ENCODE results near the gene AOPEP.

AOPEP gene

DNA sequence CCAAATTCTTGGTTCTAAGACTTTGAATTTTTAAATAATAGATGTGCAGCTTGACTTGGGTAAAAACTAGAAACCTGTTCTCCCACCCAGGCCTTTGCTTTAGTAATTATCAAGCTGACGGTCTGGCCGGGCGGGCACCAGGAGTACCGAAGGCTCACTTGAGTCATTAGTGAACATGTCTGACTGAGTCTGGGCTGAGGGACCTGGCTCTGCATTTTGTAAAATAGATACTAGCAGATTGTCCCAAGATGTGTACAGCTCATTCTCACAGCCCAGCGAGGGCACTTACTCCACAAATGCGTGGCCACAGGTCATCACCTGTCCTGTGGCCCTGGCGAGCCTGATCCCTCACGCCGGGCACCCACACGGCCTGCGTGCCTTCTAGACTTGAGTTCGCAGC lies 374.8 kb downstream of the AOPEP start:
- H3F3A ChIP-seq (ENCODE audit: insufficient read depth, low read length), result no peaks in the 10 kb centered on the region
- H3K27ac ChIP-seq (ENCODE audit: low read depth, low read length, poor library complexity, severe bottlenecking), result no peak overlapping the region
- no peaks in the 10 kb centered on the region for H3K4me1 ChIP-seq (ENCODE audit: insufficient read depth, low read length, severe bottlenecking)
- H3K79me2 ChIP-seq (ENCODE audit: insufficient read depth, low read length), result no peaks in the 10 kb centered on the region
- H3K4me3 ChIP-seq (ENCODE audit: low read depth, low read length, poor library complexity, severe bottlenecking), result no peak overlapping the region
- H3K9ac ChIP-seq (ENCODE audit: low read length), result no peak overlapping the region
- H3K9me2 ChIP-seq (ENCODE audit: low read depth, low read length), result no peaks in the 10 kb centered on the region
- TF ChIP-seq EZH2 (IDR thresholded peaks at IDR 0.05; ENCODE audit: borderline replicate concordance, low read length), result no peak
- TF ChIP-seq CTCF (IDR thresholded peaks at IDR 0.05; ENCODE audit: low read length), result no peak
- no peaks in the 10 kb centered on the region for H3K27me3 ChIP-seq (ENCODE audit: insufficient read depth, low read length)
- H3K9me3 ChIP-seq (ENCODE audit: low read length), result no peaks in the 10 kb centered on the region
- peaks cover 11% of the 10 kb centered on the region for H3K36me3 ChIP-seq (ENCODE audit: insufficient read depth, low read length)
- no peaks in the 10 kb centered on the region for H4K20me1 ChIP-seq (ENCODE audit: insufficient read depth, low read length)
- H3K4me2 ChIP-seq (ENCODE audit: low read length), result no peak overlapping the region
- H2AFZ ChIP-seq (ENCODE audit: low read length), result no peak overlapping the region

GRCh38 chr9:95102001-95102433 lies 375.5 kb downstream of the AOPEP start:
- no peaks in the 10 kb centered on the region for H3K79me2 ChIP-seq (ENCODE audit: insufficient read depth, low read length)
- H3K27me3 ChIP-seq (ENCODE audit: insufficient read depth, low read length), result no peaks in the 10 kb centered on the region
- H3K9me3 ChIP-seq (ENCODE audit: low read length), result no peaks in the 10 kb centered on the region
- H3K36me3 ChIP-seq (ENCODE audit: insufficient read depth, low read length), result peaks cover 11% of the 10 kb centered on the region
- peaks cover 3% of the 10 kb centered on the region for H3K4me1 ChIP-seq (ENCODE audit: insufficient read depth, low read length, severe bottlenecking)
- no peaks in the 10 kb centered on the region for H3F3A ChIP-seq (ENCODE audit: insufficient read depth, low read length)
- H3K9ac ChIP-seq (ENCODE audit: low read length), result no peak overlapping the region
- no peak for TF ChIP-seq EZH2 (IDR thresholded peaks at IDR 0.05; ENCODE audit: borderline replicate concordance, low read length)
- TF ChIP-seq CTCF (IDR thresholded peaks at IDR 0.05; ENCODE audit: low read length), result no peak
- H3K4me2 ChIP-seq (ENCODE audit: low read length), result no peak overlapping the region
- no peak overlapping the region for H3K27ac ChIP-seq (ENCODE audit: low read depth, low read length, poor library complexity, severe bottlenecking)
- no peaks in the 10 kb centered on the region for H3K9me2 ChIP-seq (ENCODE audit: low read depth, low read length)
- H2AFZ ChIP-seq (ENCODE audit: low read length), result no peak overlapping the region
- H3K4me3 ChIP-seq (ENCODE audit: low read depth, low read length, poor library complexity, severe bottlenecking), result no peak overlapping the region
- H4K20me1 ChIP-seq (ENCODE audit: insufficient read depth, low read length), result no peaks in the 10 kb centered on the region

DNA sequence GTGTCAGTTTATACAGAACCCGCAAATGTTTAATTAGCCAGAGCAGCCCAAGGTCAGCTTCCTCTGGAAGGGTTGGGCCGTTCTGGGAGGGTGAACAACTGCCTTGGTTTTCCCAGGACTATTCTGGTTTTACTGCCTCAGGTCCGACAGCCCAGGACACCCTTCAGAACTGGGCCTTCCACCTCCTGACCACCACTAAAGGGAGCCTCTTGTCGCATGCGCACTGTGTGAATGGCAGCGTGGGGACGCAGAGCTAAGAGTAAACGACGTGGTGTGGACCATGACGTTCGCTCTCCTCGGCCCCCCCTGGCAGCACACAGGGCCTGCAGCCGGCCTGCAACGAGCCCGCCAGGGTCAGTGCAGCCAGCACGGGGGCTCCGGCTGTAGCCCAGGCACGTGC lies 376.1 kb downstream of the AOPEP start:
- H2AFZ ChIP-seq (ENCODE audit: low read length), result no peak overlapping the region
- H3K9ac ChIP-seq (ENCODE audit: low read length), result no peak overlapping the region
- TF ChIP-seq EZH2 (IDR thresholded peaks at IDR 0.05; ENCODE audit: borderline replicate concordance, low read length), result no peak

GRCh38 chr9:95103281-95103771 lies 376.8 kb downstream of the AOPEP start:
- TF ChIP-seq EZH2 (IDR thresholded peaks at IDR 0.05; ENCODE audit: borderline replicate concordance, low read length) (no peak), CTCF (IDR thresholded peaks at IDR 0.05; ENCODE audit: low read length) (no peak)
- Histone ChIP-seq H3K9ac (ENCODE audit: low read length) (no peak overlapping the region), H3K9me2 (ENCODE audit: low read depth, low read length) (no peaks in the 10 kb centered on the region), H3K9me3 (ENCODE audit: low read length) (no peaks in the 10 kb centered on the region), H3K36me3 (ENCODE audit: insufficient read depth, low read length) (peaks cover 11% of the 10 kb centered on the region), H3K4me2 (ENCODE audit: low read length) (no peak overlapping the region), H3K4me1 (ENCODE audit: insufficient read depth, low read length, severe bottlenecking) (peaks cover 12% of the 10 kb centered on the region), H3K79me2 (ENCODE audit: insufficient read depth, low read length) (no peaks in the 10 kb centered on the region), H4K20me1 (ENCODE audit: insufficient read depth, low read length) (no peaks in the 10 kb centered on the region), H2AFZ (ENCODE audit: low read length) (no peak overlapping the region), H3F3A (ENCODE audit: insufficient read depth, low read length) (no peaks in the 10 kb centered on the region), H3K27me3 (ENCODE audit: insufficient read depth, low read length) (no peaks in the 10 kb centered on the region), H3K4me3 (ENCODE audit: low read depth, low read length, poor library complexity, severe bottlenecking) (no peak overlapping the region), H3K27ac (ENCODE audit: low read depth, low read length, poor library complexity, severe bottlenecking) (no peak overlapping the region)

More for the DNA sequence above, 376.1 kb downstream of the AOPEP start:
- Histone ChIP-seq H3K79me2 (ENCODE audit: insufficient read depth, low read length) (no peaks in the 10 kb centered on the region), H3K36me3 (ENCODE audit: insufficient read depth, low read length) (peaks cover 11% of the 10 kb centered on the region), H3F3A (ENCODE audit: insufficient read depth, low read length) (no peaks in the 10 kb centered on the region), H3K9me3 (ENCODE audit: low read length) (no peaks in the 10 kb centered on the region), H3K4me1 (ENCODE audit: insufficient read depth, low read length, severe bottlenecking) (peaks cover 9% of the 10 kb centered on the region), H3K27me3 (ENCODE audit: insufficient read depth, low read length) (no peaks in the 10 kb centered on the region), H3K4me3 (ENCODE audit: low read depth, low read length, poor library complexity, severe bottlenecking) (no peak overlapping the region), H3K27ac (ENCODE audit: low read depth, low read length, poor library complexity, severe bottlenecking) (no peak overlapping the region), H4K20me1 (ENCODE audit: insufficient read depth, low read length) (no peaks in the 10 kb centered on the region), H3K4me2 (ENCODE audit: low read length) (no peak overlapping the region), H3K9me2 (ENCODE audit: low read depth, low read length) (no peaks in the 10 kb centered on the region)

Measured in OCI-LY1 (cell line).